ENCODE results near the gene HDAC4.

HDAC4 gene

DNA sequence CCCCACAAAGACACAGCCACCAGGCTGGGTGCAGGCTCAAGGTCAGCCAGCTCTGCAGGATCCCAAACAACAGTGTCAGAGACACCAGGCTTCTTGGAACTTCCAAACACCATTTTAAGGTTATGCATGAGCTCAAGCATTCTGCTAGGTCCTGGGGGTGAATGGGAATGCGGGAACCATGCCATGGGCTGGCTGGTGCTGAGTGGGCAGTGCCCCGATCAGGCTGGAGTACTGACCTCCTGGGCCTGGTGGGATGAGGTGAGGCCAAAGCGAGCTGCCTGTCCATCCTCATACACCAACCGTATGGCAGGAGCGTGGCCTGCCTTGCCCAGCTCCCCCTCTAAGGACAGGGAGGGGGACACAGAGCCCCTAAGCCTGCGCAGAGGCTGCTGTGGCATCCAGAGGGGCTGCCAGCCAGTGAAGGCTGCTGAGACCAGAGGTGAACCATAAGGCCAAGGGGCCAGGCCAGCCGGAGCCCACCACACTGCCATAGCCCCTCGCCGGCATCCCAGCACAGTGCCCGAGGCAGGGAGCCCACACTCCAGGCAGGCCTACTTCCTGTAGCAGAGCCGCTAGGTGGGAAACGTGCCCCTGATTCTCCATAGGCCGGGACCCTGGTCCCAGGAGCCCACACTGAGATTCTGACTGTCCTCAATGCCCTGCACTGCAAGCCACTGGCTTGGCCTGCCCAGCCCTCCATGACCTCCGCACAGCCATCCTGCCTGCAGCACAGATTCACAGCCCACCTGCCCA lies 135.0 kb downstream of the HDAC4 start:
- DNase-seq (ENCODE audit: low spot score), result no peak

DNA sequence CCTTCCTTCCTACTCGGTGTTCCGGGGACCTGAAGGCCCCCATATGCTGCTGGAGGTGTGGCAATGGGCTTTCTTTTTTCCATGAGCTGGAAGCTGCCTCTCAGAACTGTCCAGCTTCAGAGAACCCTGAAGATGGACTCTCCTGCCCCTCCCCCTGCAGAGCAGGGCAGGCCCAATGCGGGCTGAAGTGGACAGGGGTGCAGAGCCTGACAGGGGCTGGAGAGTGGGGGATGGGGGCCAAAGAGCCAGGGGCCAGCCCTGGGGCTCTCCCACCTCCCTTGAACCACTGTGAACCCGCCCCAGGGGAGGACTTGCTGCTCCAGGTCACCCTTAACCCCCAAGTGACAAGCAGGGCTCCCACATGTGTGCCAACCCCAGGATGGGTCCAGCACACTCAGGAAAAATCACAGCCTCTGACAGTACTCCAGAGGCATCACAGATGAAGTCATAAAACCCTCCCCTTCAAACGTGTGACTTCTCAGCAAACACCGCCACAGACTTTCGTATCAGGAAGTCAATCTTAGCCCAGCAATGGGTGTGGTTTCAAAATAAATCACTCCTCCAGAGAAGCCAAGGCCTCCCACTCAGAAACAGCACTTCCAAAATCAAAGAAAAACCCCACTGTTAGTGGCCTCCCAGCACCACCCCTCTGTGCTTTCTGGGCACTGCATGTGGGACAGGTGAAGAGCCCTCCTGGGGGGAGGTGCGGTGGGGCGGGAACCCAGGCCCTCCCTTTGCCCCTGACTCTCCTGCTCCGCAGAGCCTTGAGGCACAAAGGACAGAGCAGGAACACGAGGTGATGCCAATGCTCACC lies 135.8 kb downstream of the HDAC4 start:
- DNase-seq (ENCODE audit: low spot score), result no peak

DNA sequence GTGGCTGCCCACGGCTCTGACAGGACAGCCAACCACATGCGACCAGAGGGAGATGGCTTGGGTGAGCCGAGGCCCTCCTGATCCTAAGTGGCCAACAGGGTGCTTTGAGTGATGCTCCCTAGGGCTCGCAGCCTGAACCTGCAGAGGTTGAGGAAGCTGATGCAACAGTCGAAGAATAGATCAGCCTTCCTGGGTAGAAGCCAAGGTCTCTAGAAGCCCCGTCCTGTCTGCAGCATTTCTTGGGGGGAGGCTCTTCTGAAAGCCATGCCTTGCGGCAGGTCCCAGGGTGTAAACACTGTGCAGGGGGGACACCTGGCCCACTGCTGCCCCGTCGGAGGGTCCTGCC lies 136.4 kb downstream of the HDAC4 start:
- DNase-seq (ENCODE audit: low spot score), result no peak

DNA sequence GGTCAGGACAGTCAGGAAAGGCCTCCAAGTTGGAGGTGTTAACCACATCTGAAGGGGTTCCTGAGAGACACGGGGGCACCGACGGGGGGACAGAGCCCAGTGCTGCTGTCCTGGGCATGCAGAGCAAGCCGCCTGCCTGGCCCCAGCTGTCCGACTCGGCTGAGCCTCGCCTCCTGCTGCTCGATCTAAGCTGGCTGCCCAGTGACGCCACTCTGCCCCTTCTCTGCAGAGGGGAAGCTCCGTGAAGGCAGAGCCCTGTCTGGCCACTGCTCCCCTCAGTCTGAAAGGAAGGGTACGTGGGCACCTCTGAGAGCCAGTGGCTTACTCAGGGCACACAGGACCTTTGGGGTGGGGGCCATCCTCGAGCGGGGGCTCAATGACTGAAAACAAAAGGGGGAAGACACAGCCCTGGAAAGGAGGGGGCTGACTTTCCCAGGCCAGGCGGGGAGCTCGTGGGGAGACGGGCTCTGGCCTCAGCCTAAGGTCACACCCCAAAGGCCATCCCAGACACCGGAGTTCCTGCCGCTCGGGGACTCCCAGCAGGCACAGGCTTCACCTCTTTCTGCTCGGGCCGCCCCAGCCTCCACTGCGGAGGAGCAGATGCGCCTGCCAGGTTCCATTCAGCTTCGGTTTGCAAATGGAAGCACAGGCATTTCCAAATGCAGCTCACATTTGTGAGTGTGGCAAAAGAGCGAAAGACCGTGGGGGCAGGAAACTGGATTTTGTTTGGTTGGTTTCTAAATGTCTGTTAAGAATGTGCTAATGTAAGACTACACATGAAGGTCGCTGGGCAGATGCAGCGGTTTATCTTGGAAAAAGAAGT lies 136.9 kb downstream of the HDAC4 start:
- DNase-seq (ENCODE audit: low spot score), result no peak

DNA sequence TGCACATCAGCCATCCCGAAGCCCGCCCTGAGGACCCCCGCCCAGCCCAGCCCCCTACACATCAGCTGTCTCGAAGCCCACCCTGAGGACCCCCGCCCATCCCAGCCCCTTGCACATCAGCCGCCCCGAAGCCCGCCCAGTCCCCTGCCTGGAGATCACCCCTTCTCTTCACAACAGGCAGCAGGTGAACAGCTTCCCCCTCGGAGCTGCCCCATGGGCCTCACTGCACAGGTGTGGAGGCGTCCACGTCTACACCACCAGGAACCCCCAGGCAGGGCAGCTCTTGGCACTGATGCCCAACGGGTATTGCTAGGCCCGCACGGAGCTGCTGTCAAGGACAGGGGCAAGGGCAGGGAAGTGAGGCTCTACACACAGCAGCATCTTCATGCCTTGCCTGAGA lies 137.6 kb downstream of the HDAC4 start:
- DNase-seq (ENCODE audit: low spot score), result no peak

DNA sequence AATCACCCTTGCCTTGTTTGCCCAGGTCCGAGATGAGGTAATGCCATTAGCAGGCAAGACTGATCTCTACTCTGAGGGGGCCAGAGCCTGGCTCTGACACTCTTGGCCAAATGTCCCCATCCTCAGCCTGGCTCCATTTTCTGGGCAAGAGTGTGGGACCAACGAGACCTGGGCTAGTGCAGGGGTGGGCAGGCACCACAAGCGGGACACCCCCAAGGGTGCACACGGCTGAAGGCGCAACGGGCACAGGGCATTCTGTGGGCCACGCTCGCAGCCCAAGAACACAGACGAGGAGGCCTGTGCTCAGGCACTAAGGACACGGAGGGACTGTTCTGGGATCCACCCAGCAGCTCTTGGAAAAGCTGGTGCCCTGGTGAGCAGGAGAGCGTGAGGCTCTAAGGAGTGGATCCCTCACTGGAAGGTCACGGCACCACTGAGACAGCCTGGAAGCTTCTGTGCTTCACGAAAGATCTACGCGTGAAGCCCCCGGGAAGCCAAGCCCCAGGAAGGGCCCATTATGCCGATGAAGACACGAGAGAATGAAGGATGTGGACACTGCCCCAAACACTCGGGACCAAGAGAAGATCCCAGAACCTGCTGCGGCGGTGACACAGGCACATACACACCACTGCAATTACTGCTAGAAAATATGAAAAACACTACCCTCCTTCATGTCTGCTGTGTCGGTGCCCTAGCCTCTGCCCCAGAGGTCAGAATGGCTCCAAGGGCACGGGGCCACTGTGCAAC lies 138.2 kb downstream of the HDAC4 start:
- DNase-seq (ENCODE audit: low spot score), result no peak

DNA sequence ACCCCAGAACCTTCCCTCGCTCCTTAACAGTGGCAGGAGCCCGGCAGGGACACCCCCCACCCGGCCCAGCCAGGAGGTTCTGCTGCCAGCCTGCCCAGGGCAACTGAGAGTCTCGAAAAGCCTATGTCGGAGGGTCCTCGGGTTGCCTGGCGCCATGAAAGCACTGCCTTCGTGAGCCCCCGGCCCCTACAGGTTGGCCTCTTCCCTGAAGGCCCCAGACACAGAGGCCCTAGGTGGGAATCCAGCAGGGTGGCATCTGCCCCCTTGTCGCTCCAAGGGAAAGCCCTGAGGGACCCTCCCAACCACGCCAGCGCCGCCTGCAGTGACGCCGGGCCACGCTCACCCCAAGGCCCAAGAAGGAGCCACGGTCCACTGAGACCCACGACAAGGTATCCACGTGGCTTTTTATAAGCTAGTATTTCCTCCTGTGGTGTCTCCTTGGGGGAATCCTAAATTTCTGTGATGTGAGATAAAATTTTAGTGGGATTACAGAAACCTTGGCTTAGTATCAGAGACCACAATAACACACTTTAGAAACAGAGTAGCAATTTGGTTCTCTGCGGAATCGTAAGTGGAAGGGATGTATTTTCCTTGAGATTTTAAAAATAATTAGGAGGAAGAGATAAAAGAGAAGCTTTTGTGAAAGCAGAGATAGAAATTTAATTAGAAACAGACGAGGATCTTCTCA lies 138.9 kb downstream of the HDAC4 start:
- no peak for DNase-seq (ENCODE audit: low spot score)

DNA sequence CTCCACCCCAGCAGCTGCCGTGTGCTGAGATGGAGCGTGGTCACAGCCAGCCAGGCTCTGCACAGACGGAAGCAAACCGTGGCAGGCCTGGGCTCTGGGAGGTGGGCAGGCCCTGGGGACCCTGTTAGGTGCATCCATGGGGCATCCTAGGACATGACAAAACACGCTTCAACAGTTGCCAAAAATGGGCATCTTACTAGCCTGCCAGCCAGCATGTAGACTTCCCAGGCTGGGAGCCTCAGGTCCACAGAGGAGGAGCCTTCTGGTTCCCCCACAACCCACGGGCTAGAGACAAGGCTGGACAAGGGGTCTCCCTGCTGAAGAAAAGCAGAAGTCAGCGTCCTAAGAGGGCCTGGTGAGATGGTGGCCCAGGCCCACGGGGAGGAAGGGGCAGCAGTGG lies 139.5 kb downstream of the HDAC4 start:
- no peak for DNase-seq (ENCODE audit: low spot score)

DNA sequence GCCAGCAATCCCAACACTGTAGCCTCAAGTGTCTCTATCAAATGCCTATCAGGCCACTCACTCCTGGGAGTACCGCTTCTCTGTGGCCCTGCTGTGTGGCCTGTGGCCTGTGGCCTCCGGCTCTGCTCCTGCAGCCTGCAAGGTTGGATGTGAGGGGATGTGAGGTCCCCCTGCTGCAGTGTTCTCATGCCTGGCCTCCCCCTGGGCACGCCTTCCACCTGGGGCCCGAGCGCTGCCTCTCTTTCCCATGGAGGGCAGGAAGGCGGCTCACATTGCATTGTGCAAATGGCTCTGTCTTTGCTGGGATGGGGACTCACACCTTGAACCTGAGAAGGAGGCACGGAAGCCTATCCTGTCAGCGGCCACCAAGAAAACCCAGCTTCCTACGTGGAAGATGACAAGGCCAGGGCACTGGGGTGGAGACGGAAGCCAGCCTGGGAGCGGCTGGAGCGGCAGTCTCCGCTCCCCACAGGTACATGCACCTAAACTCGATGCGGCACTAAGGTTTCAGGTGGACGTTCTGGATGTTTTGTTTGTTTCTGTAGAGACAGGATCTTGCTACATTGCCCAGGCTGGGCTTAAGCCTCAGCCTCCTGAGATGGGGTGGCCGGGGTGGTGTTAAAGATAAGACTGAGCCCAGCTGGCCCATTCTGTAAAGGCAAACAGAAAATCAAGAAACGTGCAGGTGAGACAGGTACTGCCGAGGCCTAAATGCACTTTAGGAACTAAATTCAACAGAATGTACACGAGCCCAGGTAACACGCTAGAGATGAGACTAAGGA lies 140.1 kb downstream of the HDAC4 start:
- no peak for DNase-seq (ENCODE audit: low spot score)

DNA sequence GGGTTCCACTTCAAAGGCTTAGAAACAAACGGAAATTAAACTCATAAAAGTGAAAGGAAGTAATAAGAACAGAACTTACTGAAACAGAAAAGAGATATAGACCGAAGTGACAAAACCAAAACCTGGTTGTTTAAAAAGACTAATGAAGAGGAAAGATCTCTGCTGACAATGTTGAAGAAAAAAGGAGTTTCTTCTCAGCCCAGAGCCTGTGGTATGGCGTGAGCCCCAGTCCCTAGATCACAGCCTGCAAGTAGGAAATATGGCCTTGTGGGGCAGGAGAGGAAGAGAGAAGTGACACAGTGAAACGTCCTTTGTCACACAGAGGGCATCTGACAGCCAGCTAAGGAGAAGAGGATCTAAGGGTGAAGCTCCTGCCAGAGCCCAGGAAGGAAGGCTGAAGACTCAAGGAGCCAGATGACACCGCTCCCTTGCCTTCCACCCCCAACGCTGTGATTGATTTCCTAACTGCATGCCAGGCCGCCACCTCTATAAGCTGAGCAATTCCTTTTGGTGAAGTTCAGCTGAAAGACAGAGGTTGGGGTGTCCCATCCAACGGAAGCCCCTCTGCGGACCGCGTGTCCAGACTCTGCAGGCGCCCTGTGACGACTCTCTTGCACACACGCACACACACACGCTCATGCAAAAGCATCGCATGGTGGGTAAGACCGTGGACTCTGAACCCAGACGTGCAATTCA lies 141.1 kb downstream of the HDAC4 start:
- no peak for DNase-seq (ENCODE audit: low spot score)

DNA sequence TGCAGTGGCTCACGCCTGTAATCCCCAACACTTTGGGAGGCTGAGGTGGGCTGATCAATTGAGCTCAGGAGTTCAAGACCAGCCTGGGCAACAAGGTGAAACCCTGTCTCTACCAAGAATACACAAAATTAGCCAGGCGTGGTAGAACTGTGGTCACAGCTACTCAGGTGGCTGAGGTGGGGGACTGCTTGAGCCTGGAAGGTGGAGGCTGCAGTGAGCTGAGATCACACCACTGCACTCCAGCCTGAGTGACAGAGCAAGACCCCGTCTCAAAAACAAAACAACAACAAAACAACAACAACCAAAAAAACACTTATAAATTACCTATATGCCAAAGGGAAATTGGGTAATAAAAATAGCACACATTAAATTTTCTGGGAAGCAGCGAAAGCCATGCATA lies 141.6 kb downstream of the HDAC4 start:
- no peak for DNase-seq (ENCODE audit: low spot score)

DNA sequence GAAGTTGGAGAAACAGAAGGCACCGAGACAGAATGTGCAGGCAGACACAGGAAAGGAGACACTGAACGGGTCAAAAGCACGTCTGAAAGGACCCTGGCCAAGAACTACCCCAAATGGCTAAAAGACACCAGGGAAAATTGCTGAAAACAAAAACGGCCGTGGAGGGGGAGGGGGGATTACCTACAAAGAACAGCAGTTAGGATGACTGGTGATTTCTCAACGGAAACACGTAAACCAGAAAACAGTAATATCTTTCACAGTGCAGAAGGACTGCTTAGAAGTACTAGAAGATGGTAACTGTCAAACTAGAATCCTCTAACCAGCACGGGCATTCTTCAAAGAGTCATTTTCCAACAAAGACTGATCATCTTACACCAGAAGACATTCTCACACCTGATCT lies 142.6 kb downstream of the HDAC4 start:
- no peak for DNase-seq (ENCODE audit: low spot score)

DNA sequence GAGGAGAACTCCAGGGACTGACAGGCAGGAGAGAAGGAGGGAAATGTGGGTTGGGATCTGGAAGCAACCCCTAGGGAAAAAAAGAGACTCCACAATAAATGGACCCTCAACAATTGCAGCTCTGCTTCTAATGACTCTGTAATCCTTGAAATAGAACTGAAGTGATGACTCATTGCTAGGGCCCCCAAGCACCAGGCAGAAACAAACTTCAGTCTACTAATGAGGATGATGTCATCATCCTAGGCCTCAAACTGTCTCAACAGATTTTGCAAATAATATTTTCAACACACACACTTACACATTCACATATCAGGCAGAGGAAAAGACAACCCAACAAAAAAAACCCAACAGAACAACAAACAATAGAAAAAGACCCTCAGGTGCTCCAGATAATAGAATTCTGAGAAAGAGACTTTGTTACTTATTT lies 143.3 kb downstream of the HDAC4 start:
- DNase-seq (ENCODE audit: low spot score), result no peak

DNA sequence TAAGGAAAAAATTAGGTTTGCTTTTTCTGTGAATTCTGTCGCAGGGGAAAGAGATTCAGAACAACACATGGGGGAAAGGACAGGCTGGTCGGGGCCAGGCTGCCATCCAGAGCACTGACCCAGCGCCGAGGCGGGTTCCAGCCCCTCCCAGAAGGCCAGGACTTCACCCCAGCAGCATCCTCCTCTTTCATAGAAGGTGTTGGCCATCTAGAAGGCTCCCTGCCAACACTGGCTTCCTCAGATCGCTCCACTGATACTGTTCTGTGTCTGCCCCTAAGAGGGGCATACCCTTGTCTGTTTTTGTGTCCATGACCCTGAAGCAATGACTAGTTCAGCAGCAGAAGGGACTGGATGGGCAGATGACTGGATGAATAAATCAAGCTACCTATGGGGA lies 144.5 kb downstream of the HDAC4 start:
- no peak for DNase-seq (ENCODE audit: low spot score)

DNA sequence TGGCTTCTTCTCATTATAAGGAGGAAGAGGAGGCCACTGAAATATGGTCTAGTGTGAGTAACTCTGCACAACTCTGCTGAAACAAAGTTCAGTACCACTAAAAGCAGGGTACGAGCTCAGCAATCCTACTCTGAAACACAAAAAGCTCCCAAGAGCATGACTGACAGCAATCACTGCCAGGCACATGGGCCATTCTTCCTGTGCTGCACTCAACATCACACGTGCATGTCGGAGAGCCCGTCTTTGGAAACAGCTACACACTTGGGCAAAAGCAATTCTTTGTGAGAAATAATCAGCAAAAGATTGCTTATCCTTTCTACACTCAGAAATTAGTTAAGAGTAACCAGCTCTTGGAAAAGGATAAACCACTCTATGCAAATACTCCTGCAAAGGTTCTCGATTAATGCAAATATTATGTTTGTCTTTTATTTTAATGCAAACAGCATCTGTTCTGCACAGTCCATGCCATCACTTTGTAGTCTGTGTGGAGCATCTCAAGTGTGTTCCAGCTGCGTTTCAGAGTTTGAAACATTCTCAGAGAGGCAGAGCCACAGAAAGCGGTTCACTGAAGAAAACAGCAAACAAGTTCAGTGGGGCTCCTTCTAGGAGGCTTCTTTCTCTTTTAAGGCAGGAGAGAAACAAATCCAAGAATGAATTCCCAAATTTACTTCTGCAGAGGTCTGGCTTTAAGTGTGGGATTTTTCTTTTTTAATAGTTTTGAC lies 145.0 kb downstream of the HDAC4 start:
- no peak for DNase-seq (ENCODE audit: low spot score)

DNA sequence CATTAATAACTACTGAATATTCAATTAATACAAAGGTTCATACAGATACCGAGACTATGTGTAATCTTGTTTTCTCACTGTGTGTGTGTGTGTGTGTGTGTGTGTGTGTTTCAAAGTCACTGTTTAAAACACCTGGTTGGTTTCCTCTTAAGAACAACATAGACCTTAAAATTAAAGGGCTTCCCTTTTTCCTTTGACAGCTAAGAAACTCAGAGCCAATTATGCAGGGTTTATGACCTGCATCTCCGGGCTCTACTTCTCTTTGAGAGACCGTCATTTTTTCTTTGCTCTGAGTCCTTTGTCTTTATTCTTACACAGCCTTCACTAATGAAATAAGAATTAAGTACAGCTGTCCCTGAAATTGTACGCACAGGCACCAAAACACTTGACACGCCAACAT lies 145.6 kb downstream of the HDAC4 start:
- DNase-seq (ENCODE audit: low spot score), result no peak

DNA sequence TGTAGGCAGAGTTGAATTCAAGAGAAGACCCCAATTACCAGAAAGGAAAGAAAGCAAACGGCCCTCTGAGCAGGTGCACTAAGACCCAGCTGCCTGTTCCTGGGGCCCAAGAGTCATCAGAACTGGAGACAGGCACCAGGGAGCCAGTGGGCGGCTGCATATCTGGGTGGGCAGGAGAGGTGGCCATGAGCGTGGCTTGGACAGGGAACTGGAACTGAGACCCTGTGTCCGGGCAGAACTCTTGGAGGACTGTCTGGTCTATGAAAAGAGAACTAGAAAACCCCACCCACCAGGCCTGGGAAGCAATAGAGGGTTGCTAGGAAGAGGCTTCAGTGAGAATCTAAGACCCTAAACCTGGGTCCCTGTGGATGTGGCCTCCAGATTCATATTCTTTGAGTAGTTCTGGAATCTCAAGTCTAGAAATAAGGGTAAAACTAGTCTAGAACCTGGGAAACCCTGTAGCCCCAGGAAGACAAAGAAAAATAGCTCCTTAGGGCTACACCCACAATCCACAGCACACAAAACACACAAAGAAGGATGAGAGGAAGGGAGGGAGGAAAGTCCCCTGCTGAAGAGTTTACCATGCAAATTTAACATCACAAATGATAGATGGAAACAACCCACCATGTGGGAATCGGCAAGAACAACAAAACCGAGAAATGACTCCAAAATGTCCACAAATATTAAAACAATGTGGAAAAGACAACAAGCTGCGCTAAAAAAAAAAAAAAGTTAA lies 147.0 kb downstream of the HDAC4 start:
- no peak for DNase-seq (ENCODE audit: low spot score)

DNA sequence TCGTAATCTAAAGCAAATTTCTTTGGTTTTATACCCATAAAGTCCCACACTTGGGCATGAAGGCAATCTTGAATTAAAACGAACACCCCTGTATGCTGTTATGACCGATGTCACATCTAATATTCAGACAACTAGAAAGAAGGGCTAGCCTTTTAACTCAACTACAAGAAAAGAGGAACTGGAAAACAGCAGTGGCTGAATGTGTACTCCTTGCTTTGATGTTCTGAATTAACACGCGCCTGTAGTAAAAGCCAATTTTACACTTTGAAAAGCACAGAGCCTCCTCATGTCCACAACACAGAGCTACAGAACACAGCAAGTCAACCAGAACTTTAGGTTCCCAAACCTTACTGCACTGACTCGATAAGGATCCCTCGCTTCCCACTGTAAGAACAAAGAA lies 147.6 kb downstream of the HDAC4 start:
- DNase-seq (ENCODE audit: low spot score), result no peak

DNA sequence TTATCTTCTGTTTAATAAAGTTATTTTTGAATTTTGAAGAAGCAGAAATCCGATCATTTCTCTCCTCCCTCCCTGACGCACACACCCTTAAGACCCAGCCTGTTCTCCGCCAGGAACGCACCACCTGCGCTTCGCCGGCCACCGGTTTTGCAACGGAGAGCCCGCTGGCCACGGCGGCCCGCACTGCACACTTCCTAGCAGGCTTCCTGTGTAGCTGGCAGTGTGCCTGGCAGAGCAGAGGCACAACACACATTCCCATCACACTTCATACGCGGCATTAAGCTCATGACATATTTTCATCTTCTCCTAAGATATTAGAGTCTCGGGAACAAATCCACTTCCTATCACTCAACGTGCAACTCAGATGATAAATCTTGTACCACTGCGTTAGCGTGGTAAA lies 148.0 kb downstream of the HDAC4 start:
- DNase-seq (ENCODE audit: low spot score), result no peak

Measured in putamen (tissue), 1 donor.